Measurements from ENCODE around the gene CDKN1A. TPM values are rescaled to one million over a fixed set of nuclear protein-coding genes. Genes with fewer than 3 reads are reported as not detected.
"Not testable (repeated sequence)": the region's sequence is repeated elsewhere in the genome, so short reads cannot be mapped to it uniquely, and the experiment has no call there.

The CDKN1A gene
- total RNA-seq (2014; rRNA removed; shearing (Covaris generic)), result 63.8 and 67.4 TPM in 2 replicates

- peak; percentile 93 for DNase-seq (ENCODE audit: low spot score)
Measured at GRCh38 chr6:36678488-36679042, at the start of gene CDKN1A. TSS of gene CDKN1A (plus strand) at chr6:36678714. CDS start at chr6:36684102, 5,388 bp downstream.

GRCh38 chr6:36629784-36630183 lies 48.7 kb upstream of the CDKN1A start:
- no peak for DNase-seq (ENCODE audit: low spot score)

GRCh38 chr6:36631326-36632011 lies 47.0 kb upstream of the CDKN1A start:
- no peak for DNase-seq (ENCODE audit: low spot score)

GRCh38 chr6:36633370-36633769 lies 45.1 kb upstream of the CDKN1A start:
- DNase-seq (ENCODE audit: low spot score), result no peak

- DNase-seq (ENCODE audit: low spot score), result peak; percentile 81
Measured at GRCh38 chr6:36633915-36634314, 44.6 kb upstream of the CDKN1A start.

GRCh38 chr6:36634317-36635108 lies 44.0 kb upstream of the CDKN1A start:
- no peak for DNase-seq (ENCODE audit: low spot score)

- no peak for DNase-seq (ENCODE audit: low spot score)
Measured at GRCh38 chr6:36636283-36636682, 42.2 kb upstream of the CDKN1A start.

GRCh38 chr6:36636687-36637418 lies 41.7 kb upstream of the CDKN1A start:
- no peak for DNase-seq (ENCODE audit: low spot score)

GRCh38 chr6:36638579-36638978 lies 39.9 kb upstream of the CDKN1A start:
- no peak for DNase-seq (ENCODE audit: low spot score)

GRCh38 chr6:36639171-36639808 lies 39.2 kb upstream of the CDKN1A start:
- no peak for DNase-seq (ENCODE audit: low spot score)

- DNase-seq (ENCODE audit: low spot score), result no peak
Measured at GRCh38 chr6:36641543-36641942, 37.0 kb upstream of the CDKN1A start.

GRCh38 chr6:36642913-36643817 lies 35.3 kb upstream of the CDKN1A start:
- peak; percentile 83 for DNase-seq (ENCODE audit: low spot score)

GRCh38 chr6:36643977-36644376 lies 34.5 kb upstream of the CDKN1A start:
- no peak for DNase-seq (ENCODE audit: low spot score)

- no peak for DNase-seq (ENCODE audit: low spot score)
Measured at GRCh38 chr6:36649086-36649485, 29.4 kb upstream of the CDKN1A start.

GRCh38 chr6:36649701-36650484 lies 28.6 kb upstream of the CDKN1A start:
- DNase-seq (ENCODE audit: low spot score), result no peak

- DNase-seq (ENCODE audit: low spot score), result peak; percentile 31
Measured at GRCh38 chr6:36650848-36651478, 27.6 kb upstream of the CDKN1A start.

GRCh38 chr6:36651659-36652379 lies 26.7 kb upstream of the CDKN1A start:
- DNase-seq (ENCODE audit: low spot score), result no peak

- not testable (repeated sequence) for DNase-seq (ENCODE audit: low spot score)
Measured at GRCh38 chr6:36654469-36654868, 24.0 kb upstream of the CDKN1A start.
